Activated naive CD8-positive, alpha-beta T cell (primary cell): Measurements from ENCODE around the gene SH3PXD2A.

Source experiments
- H3K27ac Mint-ChIP-seq: one replicate; pipeline ENCODE4 v1.8.0; 2021; ENCODE audit warnings: mixed read lengths
- H3K27me3 Mint-ChIP-seq: one replicate; pipeline ENCODE4 v1.8.0; 2021; ENCODE audit warnings: mixed read lengths
- H3K36me3 Mint-ChIP-seq: one replicate; pipeline ENCODE4 v1.8.0; 2021; ENCODE audit warnings: mixed read lengths
- H3K4me1 Mint-ChIP-seq: one replicate; pipeline ENCODE4 v1.8.0; 2021; ENCODE audit warnings: low read depth, mixed read lengths
- H3K4me3 Mint-ChIP-seq: one replicate; pipeline ENCODE4 v1.8.0; 2021; ENCODE audit warnings: mild to moderate bottlenecking, mixed read lengths
- H3K9me3 Mint-ChIP-seq: one replicate; pipeline ENCODE4 v1.8.0; 2021; ENCODE audit warnings: low read depth, mixed read lengths

Gene SH3PXD2A

DNA sequence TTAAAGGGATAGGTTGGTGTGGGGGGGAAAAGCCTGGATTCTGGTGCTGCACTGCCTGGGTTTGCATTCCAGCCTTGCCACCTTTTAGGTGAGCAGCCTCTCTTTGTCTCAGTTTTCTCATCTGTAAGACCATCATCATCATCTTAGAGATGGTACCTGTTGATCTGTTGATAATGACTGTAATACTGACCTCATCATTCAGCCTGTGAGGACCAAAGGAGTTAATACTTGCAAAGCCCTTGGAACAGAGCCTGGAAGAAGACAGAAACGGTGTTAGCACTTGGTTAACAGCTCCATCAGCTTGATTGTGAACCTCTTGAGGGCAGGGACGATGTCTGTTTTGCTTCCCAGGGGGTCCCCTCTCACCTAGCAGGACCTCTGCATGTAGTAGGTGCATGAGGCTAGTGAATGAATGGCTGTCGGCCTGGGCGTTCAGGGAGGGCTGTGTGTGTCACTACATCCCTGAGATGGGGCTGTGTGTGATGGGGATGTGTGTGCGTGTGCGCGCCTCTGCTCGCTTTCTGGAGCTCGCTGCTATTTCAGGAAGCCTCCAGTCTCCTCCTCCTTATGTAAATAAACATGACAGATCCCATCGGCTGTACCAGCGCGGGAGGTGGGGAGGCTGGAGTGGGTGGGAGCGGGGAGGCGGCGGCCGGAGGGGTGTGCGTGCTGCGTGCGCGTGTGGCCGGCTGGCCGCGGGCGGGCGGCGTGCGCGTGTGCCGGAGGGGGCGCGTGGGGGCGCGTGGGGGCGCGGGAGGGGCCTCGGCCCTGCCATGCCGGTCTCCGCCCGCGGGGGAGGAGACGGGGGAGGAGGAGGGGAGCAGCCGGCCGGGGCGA is 300.7 kb downstream of the SH3PXD2A start:
- H3K27ac Mint-ChIP-seq, result no peak overlapping the region
- H3K27me3 Mint-ChIP-seq, result peaks cover 3% of the 10 kb centered on the region
- peak overlapping the region; percentile 79 for H3K4me3 Mint-ChIP-seq
- peaks cover 17% of the 10 kb centered on the region for H3K4me1 Mint-ChIP-seq
- H3K9me3 Mint-ChIP-seq, result no peaks in the 10 kb centered on the region
- H3K36me3 Mint-ChIP-seq, result no peaks in the 10 kb centered on the region

DNA sequence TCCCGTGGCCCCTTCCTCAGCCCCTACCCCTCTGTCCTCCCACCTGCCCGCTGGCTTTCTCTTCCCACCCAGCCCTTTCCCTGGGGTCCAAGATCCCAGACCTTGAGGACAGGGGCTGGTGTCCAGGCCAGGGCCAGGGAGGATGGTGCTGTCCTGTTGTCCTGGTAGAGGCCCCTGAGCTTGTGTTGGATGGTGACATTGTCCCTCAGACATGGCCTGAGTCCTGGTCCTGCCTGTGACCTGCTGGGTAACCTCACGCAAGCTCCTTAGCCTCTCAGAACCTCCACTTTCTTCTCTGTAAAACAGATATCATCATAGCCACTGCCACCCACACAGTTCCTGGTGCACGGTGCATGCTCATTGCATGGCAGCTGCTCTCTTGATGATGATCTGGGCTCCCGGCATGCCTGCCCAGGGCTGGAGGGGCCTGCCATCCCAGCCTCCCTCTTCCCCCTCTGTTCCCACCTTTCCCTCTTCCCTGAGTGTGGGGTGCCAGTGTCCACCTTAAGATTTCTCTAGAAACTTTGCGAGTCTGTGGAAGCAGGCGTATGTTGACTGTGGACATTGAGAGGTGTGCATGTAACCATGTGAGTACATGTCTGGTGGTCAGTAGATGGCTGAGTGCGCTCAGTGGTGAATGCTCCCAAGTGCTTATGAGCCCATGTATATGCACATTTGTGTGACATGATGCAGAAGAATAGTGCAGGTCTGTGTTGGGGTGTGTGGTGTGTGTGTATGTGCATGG is 301.5 kb downstream of the SH3PXD2A start:
- Mint-ChIP-seq H3K4me1 (peaks cover 17% of the 10 kb centered on the region), H3K4me3 (peak overlapping the region; percentile 79), H3K27me3 (peaks cover 3% of the 10 kb centered on the region), H3K9me3 (no peaks in the 10 kb centered on the region), H3K36me3 (no peaks in the 10 kb centered on the region), H3K27ac (no peak overlapping the region)

DNA sequence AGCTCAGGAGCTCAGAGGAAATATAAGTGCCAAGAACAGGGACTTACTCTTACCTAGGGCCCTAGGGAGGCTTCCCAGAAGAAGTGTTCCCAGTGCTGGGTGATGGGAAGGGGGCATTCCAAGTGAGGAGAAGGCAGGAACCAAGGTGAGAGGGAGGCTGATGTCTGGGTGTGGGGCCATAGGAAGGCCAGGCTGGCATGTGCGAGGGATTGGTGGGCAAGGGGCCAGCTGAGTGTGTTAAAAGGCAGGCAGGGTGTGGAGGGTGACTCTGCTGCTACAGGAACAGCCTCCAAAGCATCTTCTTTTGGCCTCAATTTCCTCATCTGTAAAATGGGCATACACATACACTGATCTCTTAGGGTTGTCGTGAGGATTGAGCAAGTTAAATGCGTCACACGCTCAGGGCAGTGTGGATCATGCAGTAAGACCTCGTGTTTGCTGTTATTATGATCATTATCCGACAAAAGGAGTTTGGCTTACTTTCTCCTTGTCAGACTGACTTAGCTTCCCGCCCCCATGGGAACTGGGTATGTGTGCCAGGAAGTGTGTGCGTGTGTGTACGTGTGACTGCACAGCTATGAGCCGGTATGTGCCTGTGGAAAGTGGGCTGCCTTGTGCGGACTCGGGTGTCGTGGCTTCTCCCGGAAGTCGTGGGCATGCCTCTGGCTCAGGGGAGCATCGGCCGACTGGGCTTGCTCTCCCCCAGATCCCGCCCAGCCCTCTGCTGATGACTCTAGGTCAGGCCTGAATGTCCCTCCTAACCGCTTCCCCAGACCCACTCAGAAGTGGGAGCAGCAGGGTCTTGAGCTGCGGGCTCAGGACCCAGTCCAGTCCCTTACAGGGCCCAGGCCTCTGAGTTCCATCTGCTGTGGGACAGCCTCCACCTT is 302.3 kb downstream of the SH3PXD2A start:
- H3K27me3 Mint-ChIP-seq, result peaks cover 2% of the 10 kb centered on the region
- no peaks in the 10 kb centered on the region for H3K36me3 Mint-ChIP-seq
- H3K4me1 Mint-ChIP-seq, result peaks cover 15% of the 10 kb centered on the region
- H3K9me3 Mint-ChIP-seq, result no peaks in the 10 kb centered on the region
- H3K4me3 Mint-ChIP-seq, result no peak overlapping the region
- H3K27ac Mint-ChIP-seq, result no peak overlapping the region

DNA sequence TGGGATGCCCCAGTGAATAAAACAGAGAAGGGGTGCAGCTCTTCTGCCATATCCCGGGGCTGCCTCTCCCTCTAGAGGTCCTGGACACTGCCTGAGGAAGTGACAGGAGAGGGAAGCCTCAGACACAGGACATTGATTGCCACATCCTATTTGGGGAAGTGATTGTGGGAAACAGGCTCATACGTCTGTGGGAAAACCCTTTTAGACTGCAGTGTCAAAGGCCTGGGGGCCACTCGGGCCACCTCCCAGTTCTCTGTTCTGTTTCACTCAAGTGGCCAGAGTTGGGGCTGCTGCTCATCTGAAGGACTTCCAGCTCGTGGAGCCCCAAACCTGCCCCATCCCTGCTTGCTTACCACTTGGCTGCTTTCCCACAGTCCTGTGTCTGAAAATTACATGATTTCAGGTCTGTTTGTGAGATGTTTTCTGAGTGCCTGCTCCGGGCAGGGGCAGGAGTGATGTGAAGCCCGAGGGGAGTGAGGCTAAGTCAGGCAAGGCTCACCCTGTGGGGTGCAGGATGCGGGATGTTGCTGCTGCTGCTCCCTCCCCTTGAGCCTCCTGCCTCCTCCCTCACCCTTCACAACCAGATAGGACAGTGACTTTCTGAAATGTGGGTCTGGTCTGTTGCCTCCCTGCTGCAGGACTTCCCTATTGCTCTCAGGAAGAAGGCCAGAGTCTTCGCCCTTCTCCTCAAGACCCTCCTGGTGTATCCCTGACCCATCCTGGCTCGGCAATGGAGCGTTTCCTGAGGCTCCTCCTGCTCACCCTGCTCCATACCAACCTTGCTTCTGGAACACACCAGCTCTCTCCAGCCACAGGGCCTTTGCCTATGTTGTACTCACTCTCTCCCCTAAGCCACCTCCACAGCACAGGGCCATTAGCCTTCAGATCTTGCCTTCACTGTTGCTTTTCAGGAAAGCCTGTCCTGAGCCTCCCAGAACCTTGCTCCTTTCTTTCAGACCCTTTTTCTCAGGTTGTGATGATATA is 303.5 kb downstream of the SH3PXD2A start:
- no peaks in the 10 kb centered on the region for H3K36me3 Mint-ChIP-seq
- H3K27me3 Mint-ChIP-seq, result no peaks in the 10 kb centered on the region
- H3K4me3 Mint-ChIP-seq, result no peak overlapping the region
- no peak overlapping the region for H3K27ac Mint-ChIP-seq
- H3K4me1 Mint-ChIP-seq, result peaks cover 13% of the 10 kb centered on the region
- H3K9me3 Mint-ChIP-seq, result no peaks in the 10 kb centered on the region

DNA sequence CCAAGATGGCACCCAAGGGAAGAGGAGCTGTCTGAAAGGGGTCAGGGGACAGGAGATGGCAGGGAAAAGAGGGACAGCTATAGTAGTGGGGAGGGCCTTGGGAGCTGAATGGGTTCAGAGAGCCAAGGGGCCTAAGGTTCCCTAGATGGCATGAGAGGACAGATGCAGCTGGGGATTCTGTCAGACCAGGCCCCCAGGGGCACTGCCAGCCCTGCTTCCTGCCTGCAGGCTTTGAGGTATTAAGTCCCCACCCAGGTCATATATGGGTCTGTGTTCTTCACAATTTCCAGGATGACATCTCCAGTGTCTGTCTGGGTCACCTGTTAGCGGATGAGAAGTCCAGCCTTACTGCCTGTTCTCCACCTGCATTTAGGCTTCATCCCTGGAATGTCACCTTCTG is 305.1 kb downstream of the SH3PXD2A start:
- Mint-ChIP-seq H3K4me1 (peaks cover 13% of the 10 kb centered on the region), H3K4me3 (no peak overlapping the region), H3K27me3 (no peaks in the 10 kb centered on the region), H3K27ac (no peak overlapping the region), H3K9me3 (no peaks in the 10 kb centered on the region), H3K36me3 (no peaks in the 10 kb centered on the region)

DNA sequence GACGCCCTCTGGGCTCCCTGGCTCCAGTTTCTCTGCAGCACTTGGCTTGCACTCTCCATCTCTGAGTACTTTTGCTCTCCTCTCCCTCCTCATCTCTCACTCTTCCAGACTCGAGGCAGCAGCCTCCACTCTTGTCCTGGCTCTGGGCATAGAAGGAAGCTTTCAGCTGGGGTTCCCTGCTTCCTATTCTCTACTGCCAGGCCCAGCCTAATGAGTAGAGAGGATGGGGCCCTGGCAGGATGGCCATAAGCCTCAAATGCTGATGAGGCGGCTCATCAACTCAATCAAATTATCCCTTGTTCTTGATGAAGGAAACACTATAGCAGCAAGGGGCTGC is 306.1 kb downstream of the SH3PXD2A start:
- no peaks in the 10 kb centered on the region for H3K36me3 Mint-ChIP-seq
- H3K27me3 Mint-ChIP-seq, result no peaks in the 10 kb centered on the region
- H3K27ac Mint-ChIP-seq, result no peak overlapping the region
- no peaks in the 10 kb centered on the region for H3K9me3 Mint-ChIP-seq
- H3K4me3 Mint-ChIP-seq, result no peak overlapping the region
- H3K4me1 Mint-ChIP-seq, result peaks cover 7% of the 10 kb centered on the region

DNA sequence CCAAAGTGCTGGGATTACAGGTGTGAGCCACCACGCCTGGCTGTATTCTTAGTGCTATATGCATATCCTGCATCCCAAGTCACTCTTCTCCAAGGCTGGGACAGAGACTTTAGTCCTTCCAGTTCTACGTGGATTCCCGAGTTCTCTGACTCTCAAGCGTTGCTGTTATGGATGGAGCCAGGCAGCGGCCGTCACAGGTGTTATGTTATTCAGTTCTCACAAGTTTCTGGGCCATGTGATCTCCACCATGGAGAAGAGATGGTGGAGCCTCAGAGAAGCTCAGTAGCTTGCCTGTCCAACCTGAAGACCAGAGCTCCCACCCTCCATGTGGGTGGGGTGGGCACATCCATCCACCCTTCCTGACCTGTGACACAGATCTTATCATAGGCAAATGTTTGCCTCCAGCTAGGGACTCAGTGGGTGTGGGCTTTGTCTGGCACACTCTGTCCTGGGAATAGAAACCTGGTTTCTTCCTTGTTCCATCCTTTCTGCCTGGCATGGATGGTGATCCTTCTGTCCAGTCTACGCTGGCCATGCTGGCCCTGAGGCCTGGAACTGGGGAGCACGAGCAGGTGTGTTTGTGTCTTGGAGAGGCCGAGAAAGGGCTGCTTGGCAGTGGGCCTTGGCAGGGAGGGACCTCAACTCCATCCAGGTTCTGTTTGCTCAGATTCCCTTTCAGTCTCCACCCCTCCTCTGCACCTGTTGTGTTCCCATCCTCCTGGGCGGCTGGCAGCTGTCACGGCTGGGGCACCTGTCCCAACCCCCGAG is 306.6 kb downstream of the SH3PXD2A start:
- no peak overlapping the region for H3K27ac Mint-ChIP-seq
- no peaks in the 10 kb centered on the region for H3K9me3 Mint-ChIP-seq
- H3K27me3 Mint-ChIP-seq, result no peaks in the 10 kb centered on the region
- H3K4me1 Mint-ChIP-seq, result peaks cover 2% of the 10 kb centered on the region
- no peak overlapping the region for H3K4me3 Mint-ChIP-seq
- no peaks in the 10 kb centered on the region for H3K36me3 Mint-ChIP-seq

DNA sequence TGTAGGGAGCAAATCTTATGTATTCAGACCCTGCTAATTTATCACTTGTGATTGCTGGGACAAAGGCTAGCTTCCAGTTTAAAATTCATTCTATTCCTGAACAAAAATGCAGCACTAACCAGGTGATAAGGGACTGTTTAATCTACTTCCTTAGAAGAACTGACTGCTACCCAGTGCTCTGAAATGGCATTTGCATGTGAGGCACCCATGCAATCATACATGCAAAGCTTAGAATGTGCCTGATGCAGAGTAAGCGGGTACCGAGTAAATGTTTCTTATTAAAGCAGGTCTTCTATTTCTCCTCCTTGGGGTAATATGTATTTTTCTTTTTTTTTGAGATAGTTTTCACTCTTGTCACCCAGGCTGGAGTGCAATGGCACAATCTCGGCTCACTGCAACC is 307.4 kb downstream of the SH3PXD2A start:
- Mint-ChIP-seq H3K27me3 (no peaks in the 10 kb centered on the region), H3K36me3 (no peaks in the 10 kb centered on the region), H3K4me3 (no peak overlapping the region), H3K27ac (no peak overlapping the region), H3K9me3 (no peaks in the 10 kb centered on the region), H3K4me1 (peaks cover 5% of the 10 kb centered on the region)

DNA sequence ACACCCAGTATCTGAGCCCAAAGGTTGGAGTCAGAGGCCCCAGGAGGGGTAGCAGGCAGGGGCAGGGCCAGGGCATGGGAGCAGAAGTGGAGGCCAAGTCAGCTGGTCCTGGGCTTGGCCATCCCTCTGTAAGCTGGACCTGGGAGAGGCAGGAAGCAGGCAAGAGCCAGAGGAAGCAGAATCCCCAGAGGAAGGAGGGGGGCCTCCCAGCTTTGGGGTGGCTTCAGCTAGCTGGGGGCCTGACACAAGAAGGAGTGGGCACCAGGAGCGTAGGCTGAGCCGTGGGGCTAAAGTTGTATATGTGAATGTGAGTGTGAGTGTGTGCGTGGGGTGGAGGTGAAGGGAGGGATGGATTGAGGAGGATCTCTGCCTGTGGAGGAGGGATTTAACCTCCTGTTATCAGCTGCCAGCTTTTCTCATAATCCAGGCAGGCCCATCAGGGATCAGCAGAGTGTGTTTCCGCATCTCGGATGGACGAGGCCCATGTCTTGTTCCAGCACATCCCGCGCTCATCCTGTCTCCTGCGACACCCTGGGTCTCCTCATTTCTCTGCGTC is 307.9 kb downstream of the SH3PXD2A start:
- H3K4me1 Mint-ChIP-seq, result peaks cover 10% of the 10 kb centered on the region
- H3K36me3 Mint-ChIP-seq, result no peaks in the 10 kb centered on the region
- no peak overlapping the region for H3K27ac Mint-ChIP-seq
- no peaks in the 10 kb centered on the region for H3K9me3 Mint-ChIP-seq
- no peaks in the 10 kb centered on the region for H3K27me3 Mint-ChIP-seq
- no peak overlapping the region for H3K4me3 Mint-ChIP-seq

DNA sequence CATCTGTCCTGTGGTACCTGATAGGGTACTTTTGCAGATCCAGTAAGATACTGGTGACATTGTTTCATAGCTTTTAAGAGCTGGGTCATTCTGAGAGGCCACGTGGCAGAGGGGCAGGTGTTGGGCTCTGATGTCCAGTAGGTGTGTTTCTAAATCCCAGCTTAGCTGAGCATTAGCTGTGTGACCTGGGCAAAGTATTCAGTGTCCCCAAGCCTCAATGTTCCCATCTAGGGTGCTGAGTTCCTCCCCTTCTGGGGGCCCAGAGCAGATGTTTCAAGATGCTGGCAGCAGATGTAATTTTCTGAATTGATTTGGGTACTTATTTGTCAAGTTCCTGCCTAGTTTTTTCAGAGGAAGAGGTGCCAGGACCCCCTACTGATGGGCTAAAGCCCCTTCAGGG is 309.0 kb downstream of the SH3PXD2A start:
- H3K9me3 Mint-ChIP-seq, result no peaks in the 10 kb centered on the region
- H3K4me3 Mint-ChIP-seq, result no peak overlapping the region
- peaks cover 11% of the 10 kb centered on the region for H3K4me1 Mint-ChIP-seq
- H3K27ac Mint-ChIP-seq, result no peak overlapping the region
- H3K36me3 Mint-ChIP-seq, result no peaks in the 10 kb centered on the region
- H3K27me3 Mint-ChIP-seq, result no peaks in the 10 kb centered on the region

DNA sequence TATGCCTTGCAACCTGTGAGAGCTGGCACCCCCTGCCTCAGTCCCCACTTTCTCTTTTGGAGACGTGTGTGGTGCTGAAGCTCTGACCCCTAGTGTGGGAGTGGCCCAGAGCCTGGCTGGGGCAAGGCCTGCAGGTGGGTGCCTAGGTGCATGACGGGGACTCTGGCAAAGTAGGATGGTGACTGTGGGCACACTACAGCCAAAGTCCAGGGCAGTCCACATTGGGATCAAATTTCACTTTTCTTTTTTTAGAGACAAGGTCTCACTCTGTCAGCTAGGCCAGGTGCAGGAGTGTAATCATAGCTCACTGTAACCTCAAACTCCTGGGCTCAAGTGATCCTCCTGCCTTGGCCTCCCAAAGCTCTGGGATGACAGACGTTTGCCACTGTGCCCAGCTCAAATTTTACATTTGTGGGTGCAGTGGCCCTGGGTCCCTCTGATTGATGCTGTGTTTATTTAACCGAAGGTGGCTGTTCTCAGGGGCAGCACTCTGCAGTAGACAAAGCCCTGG is 309.6 kb downstream of the SH3PXD2A start:
- no peaks in the 10 kb centered on the region for H3K36me3 Mint-ChIP-seq
- H3K4me1 Mint-ChIP-seq, result peaks cover 11% of the 10 kb centered on the region
- H3K4me3 Mint-ChIP-seq, result no peak overlapping the region
- H3K27ac Mint-ChIP-seq, result no peak overlapping the region
- no peaks in the 10 kb centered on the region for H3K9me3 Mint-ChIP-seq
- H3K27me3 Mint-ChIP-seq, result no peaks in the 10 kb centered on the region

DNA sequence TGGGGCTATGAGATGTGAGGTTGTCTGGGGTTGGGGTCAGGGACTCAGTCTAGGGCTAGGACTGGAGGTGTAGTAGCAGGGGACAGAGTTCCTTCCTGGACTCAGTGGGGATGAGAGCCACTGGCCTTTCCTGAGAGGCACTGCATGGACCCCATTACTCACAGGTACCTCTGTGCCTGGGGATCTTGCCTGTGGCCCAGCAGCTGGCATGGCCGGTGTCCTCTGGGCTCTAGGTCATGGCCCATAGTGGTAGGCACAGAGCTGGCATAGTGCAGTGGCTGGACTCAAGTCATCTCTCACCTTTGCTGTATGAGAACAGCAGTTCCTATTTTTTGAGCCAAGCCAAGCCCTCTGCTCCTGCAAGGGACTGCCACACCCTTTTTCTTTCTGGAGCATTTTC is 310.0 kb downstream of the SH3PXD2A start:
- no peaks in the 10 kb centered on the region for H3K9me3 Mint-ChIP-seq
- H3K36me3 Mint-ChIP-seq, result no peaks in the 10 kb centered on the region
- H3K27me3 Mint-ChIP-seq, result no peaks in the 10 kb centered on the region

DNA sequence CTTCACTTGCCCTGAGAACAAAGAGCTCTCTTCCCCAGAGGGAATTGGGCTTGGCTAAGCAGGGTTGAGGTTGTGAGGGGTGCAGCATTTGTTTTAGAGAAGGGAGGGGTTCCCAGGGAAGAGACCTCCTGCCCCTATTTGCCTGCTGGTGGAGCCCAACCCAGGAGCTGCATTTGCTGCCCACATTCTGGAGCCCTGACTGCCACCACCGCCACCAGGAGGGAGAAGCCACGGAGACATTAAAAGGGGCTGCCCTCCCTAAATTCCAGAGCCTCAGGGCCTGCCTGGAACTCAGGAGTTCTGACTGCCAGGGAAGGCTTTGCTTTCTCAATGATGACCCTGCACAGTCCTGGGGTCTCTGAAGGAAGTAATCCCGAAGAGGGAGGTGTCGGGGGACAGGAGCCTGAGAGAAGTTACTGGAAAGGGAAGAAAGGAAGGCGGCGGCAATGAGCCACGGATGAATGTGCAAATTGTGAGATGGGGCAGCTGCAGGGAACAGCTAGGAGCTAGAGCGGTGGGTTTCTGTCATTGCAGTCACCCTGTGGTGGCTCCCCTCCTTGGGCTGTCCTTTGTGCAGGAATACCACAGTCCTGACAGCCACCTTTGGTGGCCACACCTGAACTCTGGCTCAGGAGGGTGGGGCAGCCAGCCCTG is 310.6 kb downstream of the SH3PXD2A start:
- H3K36me3 Mint-ChIP-seq, result no peaks in the 10 kb centered on the region
- H3K9me3 Mint-ChIP-seq, result no peaks in the 10 kb centered on the region
- peaks cover 11% of the 10 kb centered on the region for H3K4me1 Mint-ChIP-seq
- H3K4me3 Mint-ChIP-seq, result no peak overlapping the region
- H3K27ac Mint-ChIP-seq, result no peak overlapping the region
- no peaks in the 10 kb centered on the region for H3K27me3 Mint-ChIP-seq

More for the DNA sequence above, 310.0 kb downstream of the SH3PXD2A start:
- Mint-ChIP-seq H3K4me3 (no peak overlapping the region), H3K4me1 (peaks cover 11% of the 10 kb centered on the region), H3K27ac (no peak overlapping the region)
